Peyer's patch (tissue), 4 donors: ENCODE data around the gene CADPS. TPM values are rescaled to one million over a fixed set of nuclear protein-coding genes. Genes with fewer than 3 reads are reported as not detected.

ENCODE experiments used
- DNase-seq, 3 donors: peaks; one replicate each; pipeline ENCODE4 v3.0.0-alpha.2; 2017 to 2019
- H3K27ac ChIP-seq, 4 donors: fragments of 200-600 bp; sonication (generic); one replicate each; pipeline ENCODE4 v1.5.1; 2016 to 2019
- H3K27me3 ChIP-seq, 2 donors: fragments of 200-600 bp; sonication (generic); one replicate each; pipeline ENCODE4 v1.5.1; 2019
- H3K36me3 ChIP-seq, 3 donors: fragments of 200-600 bp; sonication (generic); one replicate each; pipeline ENCODE4 v1.5.1; 2016 to 2019
- H3K4me1 ChIP-seq, 4 donors: fragments of 200-600 bp; sonication (generic); one replicate each; pipeline ENCODE4 v1.5.1; 2016 to 2019
- H3K4me3 ChIP-seq, 4 donors: fragments of 200-600 bp; sonication (generic); 1 replicate in 3 of 4; 2 replicates in 1 of 4; pipeline ENCODE4 v1.5.1; 2016 to 2019; ENCODE audit warnings: mild to moderate bottlenecking in 1 of 4
- H3K9me3 ChIP-seq, 4 donors: fragments of 200-600 bp; sonication (generic); one replicate each; pipeline ENCODE4 v1.5.1; 2016 to 2019; ENCODE audit warnings: mild to moderate bottlenecking in 1 of 4
- CTCF ChIP-seq, 6 experiments: fragments of 450-650 bp in 4 of 6; fragments of 200-600 bp in 2 of 6; sonication (generic) in 1 of 6; IDR thresholded peaks; one replicate each; pipeline ENCODE4 v1.5.1; 2017 to 2019; ENCODE audit warnings: antibody characterized with exemption in 6 of 6, mild to moderate bottlenecking in 3 of 6, moderate library complexity in 1 of 6
- POLR2A ChIP-seq, 2 donors: fragments of 450-650 bp; IDR thresholded peaks; one replicate each; pipeline ENCODE4 v1.5.1; 2017; ENCODE audit warnings: antibody characterized with exemption in 2 of 2, mild to moderate bottlenecking in 2 of 2, moderate library complexity in 2 of 2
- total RNA-seq, 4 donors: library from RNA; depleted of rRNA; stranded (reverse); fragments of >200 nt; gene quantifications; one replicate each; pipeline ENCODE4 v1.1.0, GENCODE V29; 2016

CADPS gene
- total RNA-seq, 4 donors from 2014 or later = 6.4 to 29.7 (median 18.1) TPM

GRCh38 chr3:62638316-62638715, 236.9 kb downstream of the CADPS start:
- Histone ChIP-seq H3K36me3 (no peaks in the 10 kb centered on the region), H3K9me3 (no peaks in the 10 kb centered on the region), H3K4me3 (no peak overlapping the region), H3K27ac (no peak overlapping the region), H3K4me1 (no peaks in the 10 kb centered on the region), H3K27me3 (no peaks in the 10 kb centered on the region)
- DNase-seq = no peak
- TF ChIP-seq POLR2A (IDR thresholded peaks at IDR 0.05) = no peak
- no peak for TF ChIP-seq CTCF (IDR thresholded peaks at IDR 0.05)

GRCh38 chr3:62636235-62636826, 238.9 kb downstream of the CADPS start:
- no peak for DNase-seq
- Histone ChIP-seq H3K9me3 (no peaks in the 10 kb centered on the region), H3K27me3 (no peaks in the 10 kb centered on the region), H3K4me1 (no peaks in the 10 kb centered on the region), H3K4me3 (no peak overlapping the region), H3K36me3 (no peaks in the 10 kb centered on the region), H3K27ac (no peak overlapping the region)
- TF ChIP-seq POLR2A (IDR thresholded peaks at IDR 0.05) (no peak), CTCF (IDR thresholded peaks at IDR 0.05) (no peak)

DNA sequence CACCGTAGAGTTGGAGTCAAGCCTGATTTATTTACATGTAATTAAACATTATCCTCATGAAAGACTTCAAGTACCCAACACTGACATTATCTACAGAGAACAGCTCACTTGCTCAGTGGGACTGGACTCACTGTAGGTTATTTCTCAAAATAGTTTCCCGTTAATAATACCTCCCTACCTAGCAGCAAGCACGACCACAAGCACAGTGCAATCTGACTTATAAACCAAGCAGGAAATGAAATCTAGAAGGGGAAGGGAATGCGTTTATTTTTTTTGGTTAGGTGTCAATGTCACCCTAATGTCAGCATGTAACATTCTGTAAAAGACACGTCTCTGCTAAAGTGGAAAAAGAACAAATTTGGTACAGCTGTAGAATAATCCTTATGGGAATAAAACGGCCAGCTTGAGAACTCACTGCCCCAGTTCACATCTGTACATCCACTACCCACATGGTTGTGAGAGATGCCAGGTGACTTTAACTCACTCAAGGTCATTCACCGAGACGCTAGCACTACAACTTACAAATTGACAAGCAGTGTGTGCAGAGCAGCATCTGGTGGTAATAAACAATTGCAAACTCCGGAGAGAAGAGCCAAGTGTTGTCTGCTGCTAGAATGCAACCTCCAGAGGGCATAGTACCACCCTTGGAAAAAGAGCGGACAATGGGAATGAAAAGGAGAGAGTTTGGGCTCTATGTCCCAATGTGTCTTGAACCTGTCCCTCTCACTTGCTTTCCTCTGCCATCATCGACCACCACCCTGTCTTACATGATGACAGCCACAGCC, 242.5 kb downstream of the CADPS start:
- no peaks in the 10 kb centered on the region for H3K4me1 ChIP-seq
- no peaks in the 10 kb centered on the region for H3K36me3 ChIP-seq
- no peak for DNase-seq
- H3K4me3 ChIP-seq = no peak overlapping the region
- TF ChIP-seq CTCF (IDR thresholded peaks at IDR 0.05) (no peak), POLR2A (IDR thresholded peaks at IDR 0.05) (no peak)
- no peak overlapping the region for H3K27ac ChIP-seq
- H3K9me3 ChIP-seq = no peaks in the 10 kb centered on the region
- no peaks in the 10 kb centered on the region for H3K27me3 ChIP-seq

GRCh38 chr3:62631488-62631887, 243.7 kb downstream of the CADPS start:
- Histone ChIP-seq H3K27me3 (no peaks in the 10 kb centered on the region), H3K4me3 (no peak overlapping the region), H3K27ac (no peak overlapping the region), H3K4me1 (no peaks in the 10 kb centered on the region), H3K9me3 (no peaks in the 10 kb centered on the region), H3K36me3 (no peaks in the 10 kb centered on the region)
- DNase-seq = no peak
- TF ChIP-seq CTCF (IDR thresholded peaks at IDR 0.05) (no peak), POLR2A (IDR thresholded peaks at IDR 0.05) (no peak)

DNA sequence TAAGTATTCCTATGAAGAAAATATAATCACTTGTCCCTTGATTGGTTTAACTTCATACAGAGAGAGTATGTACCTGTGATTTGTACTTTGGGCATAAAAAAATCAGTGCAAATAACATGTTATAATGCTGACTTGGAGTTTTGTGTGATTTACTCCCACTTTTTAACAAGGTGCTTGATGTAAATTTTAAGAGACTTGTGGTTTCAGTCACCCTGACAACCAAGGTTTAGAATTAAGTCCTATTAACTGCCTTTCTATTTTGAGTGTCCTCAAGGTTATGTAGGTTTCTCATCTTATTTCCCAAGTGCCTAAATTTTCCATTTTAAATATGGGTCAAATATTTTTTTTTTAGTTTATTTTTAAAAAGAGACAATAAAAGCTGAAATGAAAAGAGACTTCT, 244.6 kb downstream of the CADPS start:
- no peaks in the 10 kb centered on the region for H3K9me3 ChIP-seq
- DNase-seq = no peak
- H3K36me3 ChIP-seq = no peaks in the 10 kb centered on the region
- no peak overlapping the region for H3K4me3 ChIP-seq
- no peak overlapping the region for H3K27ac ChIP-seq
- TF ChIP-seq CTCF (IDR thresholded peaks at IDR 0.05) (no peak), POLR2A (IDR thresholded peaks at IDR 0.05) (no peak)
- no peaks in the 10 kb centered on the region for H3K27me3 ChIP-seq
- no peaks in the 10 kb centered on the region for H3K4me1 ChIP-seq
